HepG2 (cell line): ENCODE results near the gene APOA1. TPM values are rescaled to one million over a fixed set of nuclear protein-coding genes. Genes with fewer than 3 reads are reported as not detected.

Experiments
- HMG20A ChIP-seq: IDR thresholded peaks from 2 replicates; pipeline ENCODE4 v1.6.1; 2016; ENCODE audit warnings: borderline replicate concordance
- MXD4 ChIP-seq: IDR thresholded peaks from 2 replicates; pipeline ENCODE4 v1.6.1; 2016; ENCODE audit warnings: mild to moderate bottlenecking, missing biosample characterization, missing genetic modification reagents
- RAD21 ChIP-seq: fragments of 450-650 bp; formaldehyde crosslinking; IDR thresholded peaks from 2 replicates; pipeline ENCODE4 v1.5.0; 2020; ENCODE audit warnings: mild to moderate bottlenecking
- RCOR2 ChIP-seq: IDR thresholded peaks from 2 replicates; pipeline ENCODE4 v1.6.1; 2016; ENCODE audit warnings: missing biosample characterization, missing genetic modification reagents
- SOX6 ChIP-seq, 2 experiments: fragments of 450-650 bp in 1 of 2; sonication (generic) in 1 of 2; formaldehyde crosslinking in 1 of 2; IDR thresholded peaks; 2 replicates each; pipeline versions ENCODE4 v1.4.0 to v1.6.1; 2017 to 2020; ENCODE audit warnings: antibody characterized with exemption in 1 of 2, mild to moderate bottlenecking in 1 of 2, missing genetic modification reagents in 1 of 2
- SRY ChIP-seq: sonication (generic); formaldehyde crosslinking; IDR thresholded peaks from 2 replicates; pipeline ENCODE4 v1.8.0; 2022; ENCODE audit warnings: mild to moderate bottlenecking, missing genetic modification reagents
- TCF12 ChIP-seq, 2 experiments: fragments of 450-650 bp in 1 of 2; sonication (generic) in 1 of 2; formaldehyde crosslinking in 1 of 2; IDR thresholded peaks; 2 replicates each; pipeline versions ENCODE4 v1.6.1 to v1.8.0; 2017 to 2022; ENCODE audit warnings: antibody characterized with exemption in 1 of 2, mild to moderate bottlenecking in 1 of 2, missing genetic modification reagents in 1 of 2, moderate library complexity in 1 of 2
- TCF7 ChIP-seq: sonication (generic); IDR thresholded peaks from 2 replicates; pipeline ENCODE4 v1.6.1; 2016; ENCODE audit warnings: antibody characterized with exemption, low read depth
- ZNF331 ChIP-seq: sonication (generic); formaldehyde crosslinking; IDR thresholded peaks from 2 replicates; pipeline ENCODE4 v1.4.0; 2020; ENCODE audit warnings: missing genetic modification reagents
- ZNF550 ChIP-seq: sonication (generic); formaldehyde crosslinking; IDR thresholded peaks from 2 replicates; pipeline ENCODE4 v1.4.0; 2020; ENCODE audit warnings: mild to moderate bottlenecking, missing genetic modification reagents, borderline replicate concordance
- ZSCAN21 ChIP-seq: sonication (generic); formaldehyde crosslinking; IDR thresholded peaks from 2 replicates; pipeline ENCODE4 v1.8.0; 2022; ENCODE audit warnings: mild to moderate bottlenecking, missing genetic modification reagents, moderate library complexity, borderline replicate concordance
- polyA plus RNA-seq, 8 experiments: library from polyadenylated mRNA; depleted of rRNA in 3 of 8; stranded (reverse) in 7 of 8; unstranded in 1 of 8; fragments of >200 nt; fragmentation: Illumina TruSeq in 4 of 8; extraction: Trizol in 4 of 8; gene quantifications; 2 replicates each; pipeline versions ENCODE4 v1.2.1 to v1.2.3, GENCODE V29; 2011 to 2016; ENCODE audit warnings: low read depth in 4 of 8, missing spikeins in 1 of 8, mixed read lengths in 1 of 8; ENCODE audit not compliant: insufficient read depth in 1 of 8
- total RNA-seq, 5 experiments: library from RNA; depleted of rRNA; stranded (reverse); fragments of >200 nt; fragmentation: Illumina TruSeq; extraction: Trizol; gene quantifications; 2 replicates each; pipeline ENCODE4 v1.2.3, GENCODE V29; 2016; ENCODE audit warnings: low read depth in 1 of 5
- TF ChIP-seq, protein P1 (sequence below): sonication (generic); formaldehyde crosslinking; IDR thresholded peaks from 2 replicates; pipeline ENCODE4 v1.4.0; 2020; ENCODE audit warnings: missing genetic modification reagents
- TF ChIP-seq, protein P2 (sequence below): sonication (generic); formaldehyde crosslinking; conservative IDR thresholded peaks from 2 replicates; pipeline ENCODE4 v1.4.0; 2020; ENCODE audit warnings: mild to moderate bottlenecking, missing genetic modification reagents, moderate library complexity

Gene APOA1
- total and polyA plus RNA-seq, 2 of the 13 experiments (the other 11 are each of a cell fraction or from before 2014, with no cell fraction given): 1,973 to 5,485 TPM

DNA sequence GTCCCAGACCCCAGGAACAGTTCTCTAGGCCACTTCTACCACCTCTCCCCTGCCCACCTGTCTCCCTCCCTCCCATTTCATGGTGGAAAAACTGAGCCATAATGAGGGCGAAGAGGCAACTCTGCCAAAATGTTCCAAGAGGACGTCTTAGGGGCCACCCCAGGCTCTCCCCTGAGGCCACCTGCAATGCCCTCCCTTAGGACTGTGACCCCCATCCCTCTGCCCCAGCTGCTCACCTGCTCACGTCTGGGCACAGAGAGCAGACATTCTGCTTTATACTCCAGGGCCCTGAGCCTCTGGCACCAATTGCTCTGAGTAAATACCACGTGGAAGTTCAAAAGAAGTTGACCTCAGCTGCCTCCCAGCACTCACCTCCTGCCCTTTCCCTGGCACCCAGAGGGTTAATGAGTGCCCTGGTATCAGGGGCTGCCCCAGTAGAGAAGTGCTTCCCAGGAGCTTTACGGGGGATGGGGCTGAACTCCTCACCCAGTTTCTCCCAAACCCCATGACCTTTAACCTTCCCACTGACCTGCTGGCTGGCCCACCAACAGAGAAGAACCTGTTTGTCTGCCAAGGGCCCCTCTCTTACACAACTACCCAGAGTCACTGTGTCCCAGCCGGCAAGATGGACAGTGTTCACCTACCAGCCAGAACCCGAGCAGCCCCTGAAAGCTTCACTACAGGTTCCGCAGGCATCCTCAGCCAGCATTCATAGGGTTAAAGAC lies 45.1 kb downstream of the APOA1 start (continued):
- no peak for TF ChIP-seq ZNF550
- peak; percentile 62; the same call in 1 of the 2 replicates for TF ChIP-seq RCOR2 (CRISPR knock-in tag)
- TF ChIP-seq RAD21 (CRISPR knock-in tag): peak; percentile 37; the same call in 1 of the 2 replicates
- peak; percentile 83 for TF ChIP-seq ZSCAN21
- TF ChIP-seq, protein P1, sequence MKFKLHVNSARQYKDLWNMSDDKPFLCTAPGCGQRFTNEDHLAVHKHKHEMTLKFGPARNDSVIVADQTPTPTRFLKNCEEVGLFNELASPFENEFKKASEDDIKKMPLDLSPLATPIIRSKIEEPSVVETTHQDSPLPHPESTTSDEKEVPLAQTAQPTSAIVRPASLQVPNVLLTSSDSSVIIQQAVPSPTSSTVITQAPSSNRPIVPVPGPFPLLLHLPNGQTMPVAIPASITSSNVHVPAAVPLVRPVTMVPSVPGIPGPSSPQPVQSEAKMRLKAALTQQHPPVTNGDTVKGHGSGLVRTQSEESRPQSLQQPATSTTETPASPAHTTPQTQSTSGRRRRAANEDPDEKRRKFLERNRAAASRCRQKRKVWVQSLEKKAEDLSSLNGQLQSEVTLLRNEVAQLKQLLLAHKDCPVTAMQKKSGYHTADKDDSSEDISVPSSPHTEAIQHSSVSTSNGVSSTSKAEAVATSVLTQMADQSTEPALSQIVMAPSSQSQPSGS (CRISPR knock-in tag): 0 out of 2 replicates have a peak, but pooled peaks have one; percentile 24
- peak; percentile 85 for TF ChIP-seq TCF7
- 0 out of 2 replicates have a peak, but pooled peaks have one; percentile 44 for TF ChIP-seq HMG20A
- TF ChIP-seq ZNF331 (CRISPR knock-in tag): peak; percentile 37; the same call in 1 of the 2 replicates
- no peak for TF ChIP-seq MXD4 (CRISPR knock-in tag)
- TF ChIP-seq, protein P2, sequence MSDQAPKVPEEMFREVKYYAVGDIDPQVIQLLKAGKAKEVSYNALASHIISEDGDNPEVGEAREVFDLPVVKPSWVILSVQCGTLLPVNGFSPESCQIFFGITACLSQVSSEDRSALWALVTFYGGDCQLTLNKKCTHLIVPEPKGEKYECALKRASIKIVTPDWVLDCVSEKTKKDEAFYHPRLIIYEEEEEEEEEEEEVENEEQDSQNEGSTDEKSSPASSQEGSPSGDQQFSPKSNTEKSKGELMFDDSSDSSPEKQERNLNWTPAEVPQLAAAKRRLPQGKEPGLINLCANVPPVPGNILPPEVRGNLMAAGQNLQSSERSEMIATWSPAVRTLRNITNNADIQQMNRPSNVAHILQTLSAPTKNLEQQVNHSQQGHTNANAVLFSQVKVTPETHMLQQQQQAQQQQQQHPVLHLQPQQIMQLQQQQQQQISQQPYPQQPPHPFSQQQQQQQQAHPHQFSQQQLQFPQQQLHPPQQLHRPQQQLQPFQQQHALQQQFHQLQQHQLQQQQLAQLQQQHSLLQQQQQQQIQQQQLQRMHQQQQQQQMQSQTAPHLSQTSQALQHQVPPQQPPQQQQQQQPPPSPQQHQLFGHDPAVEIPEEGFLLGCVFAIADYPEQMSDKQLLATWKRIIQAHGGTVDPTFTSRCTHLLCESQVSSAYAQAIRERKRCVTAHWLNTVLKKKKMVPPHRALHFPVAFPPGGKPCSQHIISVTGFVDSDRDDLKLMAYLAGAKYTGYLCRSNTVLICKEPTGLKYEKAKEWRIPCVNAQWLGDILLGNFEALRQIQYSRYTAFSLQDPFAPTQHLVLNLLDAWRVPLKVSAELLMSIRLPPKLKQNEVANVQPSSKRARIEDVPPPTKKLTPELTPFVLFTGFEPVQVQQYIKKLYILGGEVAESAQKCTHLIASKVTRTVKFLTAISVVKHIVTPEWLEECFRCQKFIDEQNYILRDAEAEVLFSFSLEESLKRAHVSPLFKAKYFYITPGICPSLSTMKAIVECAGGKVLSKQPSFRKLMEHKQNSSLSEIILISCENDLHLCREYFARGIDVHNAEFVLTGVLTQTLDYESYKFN (CRISPR knock-in tag): peak; percentile 83
- 0 out of 2 replicates have a peak, but pooled peaks have one; percentile 62 for TF ChIP-seq SRY (CRISPR knock-in tag)
- TF ChIP-seq TCF12 (IDR thresholded peaks at IDR 0.05): no peak
- TF ChIP-seq TCF12 (CRISPR knock-in tag; IDR thresholded peaks at IDR 0.05): peak; percentile 69; the same call in 1 of the 2 replicates
- TF ChIP-seq SOX6 (IDR thresholded peaks at IDR 0.05): no peak
- peak; percentile 76 for TF ChIP-seq SOX6 (CRISPR knock-in tag; IDR thresholded peaks at IDR 0.05)
